Neural progenitor cell (in vitro differentiated cells): ENCODE measurements around the gene SBF2. TPM values are rescaled to one million over a fixed set of nuclear protein-coding genes. Genes with fewer than 3 reads are reported as not detected.
A peak's percentile ranks its signal among the peaks of the same experiment; 100 is the strongest.

ENCODE experiments used
- DNase-seq: peaks from one replicate; pipeline ENCODE4 v3.0.0-alpha.2; 2016; ENCODE audit warnings: low spot score
- H2AFZ ChIP-seq: fragments of 200-600 bp; sonication (generic); replicated peaks from 2 replicates; pipeline ENCODE4 v1.6.1; 2016; ENCODE audit warnings: antibody characterized with exemption
- H3F3A ChIP-seq: fragments of 200-600 bp; sonication (generic); 2 replicates; pipeline ENCODE4 v1.6.1; 2016; ENCODE audit warnings: antibody characterized with exemption, low read depth
- H3K27ac ChIP-seq: fragments of 200-600 bp; sonication (generic); 2 replicates; pipeline ENCODE4 v1.5.1; 2016; ENCODE audit warnings: mild to moderate bottlenecking
- H3K27me3 ChIP-seq: fragments of 200-600 bp; sonication (generic); 2 replicates; pipeline ENCODE4 v1.6.1; 2016; ENCODE audit warnings: mild to moderate bottlenecking, moderate library complexity
- H3K36me3 ChIP-seq: fragments of 200-600 bp; sonication (generic); 2 replicates; pipeline ENCODE4 v1.5.1; 2016
- H3K4me1 ChIP-seq: fragments of 200-600 bp; sonication (generic); 2 replicates; pipeline ENCODE4 v1.6.1; 2016; ENCODE audit warnings: mixed run types
- H3K4me2 ChIP-seq: fragments of 200-600 bp; sonication (generic); 2 replicates; pipeline ENCODE4 v1.6.1; 2016
- H3K4me3 ChIP-seq: fragments of 200-600 bp; sonication (generic); 2 replicates; pipeline ENCODE4 v1.5.1; 2016
- H3K79me2 ChIP-seq: fragments of 200-600 bp; sonication (generic); 2 replicates; pipeline ENCODE4 v1.6.1; 2016; ENCODE audit warnings: low read depth
- H3K9ac ChIP-seq: fragments of 200-600 bp; sonication (generic); 2 replicates; pipeline ENCODE4 v1.6.1; 2016
- H3K9me3 ChIP-seq: fragments of 200-600 bp; sonication (generic); 2 replicates; pipeline ENCODE4 v1.5.1; 2016; ENCODE audit warnings: low read depth
- H4K20me1 ChIP-seq: fragments of 200-600 bp; sonication (generic); 2 replicates; pipeline ENCODE4 v1.6.1; 2016; ENCODE audit warnings: low read depth
- H3K27ac Mint-ChIP-seq: 3 replicates; pipeline ENCODE4 v1.8.0; 2021; ENCODE audit warnings: mixed read lengths
- H3K27me3 Mint-ChIP-seq: 2 replicates; pipeline ENCODE4 v1.8.0; 2022; ENCODE audit warnings: low read depth, mild to moderate bottlenecking, inconsistent platforms, moderate library complexity, mixed read lengths; ENCODE audit not compliant: insufficient read depth
- H3K36me3 Mint-ChIP-seq: 3 replicates; pipeline ENCODE4 v1.8.0; 2021; ENCODE audit warnings: mixed read lengths
- H3K4me1 Mint-ChIP-seq: 3 replicates; pipeline ENCODE4 v1.8.0; 2021; ENCODE audit warnings: mixed read lengths
- H3K4me3 Mint-ChIP-seq: 3 replicates; pipeline ENCODE4 v1.8.0; 2021; ENCODE audit warnings: mild to moderate bottlenecking, moderate library complexity, mixed read lengths
- H3K9me3 Mint-ChIP-seq: 3 replicates; pipeline ENCODE4 v1.8.0; 2020; ENCODE audit warnings: mixed read lengths
- EZH2 ChIP-seq: fragments of 200-600 bp; sonication (generic); IDR thresholded peaks from 2 replicates; pipeline ENCODE4 v1.6.1; 2017; ENCODE audit warnings: antibody characterized with exemption, mild to moderate bottlenecking, moderate library complexity
- EZH2phosphoT487 ChIP-seq: fragments of 200-600 bp; sonication (generic); IDR thresholded peaks from 2 replicates; pipeline ENCODE4 v1.6.1; 2017; ENCODE audit warnings: antibody characterized with exemption
- total RNA-seq: library from RNA; depleted of rRNA; stranded (reverse); fragments of >200 nt; gene quantifications from 2 replicates; pipeline ENCODE4 v1.2.3, GENCODE V29; 2015; ENCODE audit warnings: low replicate concordance
- TF ChIP-seq, protein P1 (sequence below): fragments of 200-600 bp; sonication (generic); IDR thresholded peaks from 2 replicates; pipeline ENCODE4 v1.5.1; 2017; ENCODE audit warnings: antibody characterized with exemption, mild to moderate bottlenecking

SBF2 gene
- total RNA-seq, 1 donor from 2014 or later: 48.2 TPM

DNA sequence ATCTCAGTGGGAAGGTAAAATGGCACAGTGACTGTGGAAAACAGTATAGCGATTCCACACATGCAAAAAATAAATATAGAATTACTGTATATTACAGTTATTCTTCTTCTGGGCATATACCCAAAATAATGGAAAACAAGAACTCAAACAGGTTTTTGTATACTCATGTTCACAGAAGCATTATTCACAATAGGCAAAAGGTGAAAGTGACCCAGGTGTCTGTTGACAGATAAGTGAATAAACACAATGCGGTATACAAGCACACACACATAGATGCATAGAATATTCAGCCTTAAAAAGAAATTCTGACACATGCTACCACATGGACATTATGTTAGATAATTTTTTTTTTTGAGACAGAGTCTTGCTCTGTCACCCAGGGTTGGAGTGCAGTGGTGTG, 397.1 kb downstream of the SBF2 start:
- no peaks in the 10 kb centered on the region for H3K27me3 ChIP-seq
- H3K27ac ChIP-seq: no peak overlapping the region
- no peak overlapping the region for H3K9ac ChIP-seq
- no peak overlapping the region for H3K4me3 ChIP-seq
- peaks cover 5% of the 10 kb centered on the region for H3K36me3 ChIP-seq
- DNase-seq: no peak
- H3K4me1 ChIP-seq: no peaks in the 10 kb centered on the region
- no peaks in the 10 kb centered on the region for H3F3A ChIP-seq
- Mint-ChIP-seq H3K4me1 (no peaks in the 10 kb centered on the region), H3K27me3 (peaks cover 2% of the 10 kb centered on the region), H3K9me3 (peaks cover 3% of the 10 kb centered on the region), H3K36me3 (peaks cover 8% of the 10 kb centered on the region), H3K4me3 (no peak overlapping the region), H3K27ac (no peak overlapping the region)
- no peaks in the 10 kb centered on the region for H3K9me3 ChIP-seq
- H3K4me2 ChIP-seq: no peak overlapping the region
- no peak overlapping the region for H2AFZ ChIP-seq
- no peaks in the 10 kb centered on the region for H3K79me2 ChIP-seq
- TF ChIP-seq EZH2phosphoT487 (no peak), EZH2 (no peak)
- TF ChIP-seq, protein P1, sequence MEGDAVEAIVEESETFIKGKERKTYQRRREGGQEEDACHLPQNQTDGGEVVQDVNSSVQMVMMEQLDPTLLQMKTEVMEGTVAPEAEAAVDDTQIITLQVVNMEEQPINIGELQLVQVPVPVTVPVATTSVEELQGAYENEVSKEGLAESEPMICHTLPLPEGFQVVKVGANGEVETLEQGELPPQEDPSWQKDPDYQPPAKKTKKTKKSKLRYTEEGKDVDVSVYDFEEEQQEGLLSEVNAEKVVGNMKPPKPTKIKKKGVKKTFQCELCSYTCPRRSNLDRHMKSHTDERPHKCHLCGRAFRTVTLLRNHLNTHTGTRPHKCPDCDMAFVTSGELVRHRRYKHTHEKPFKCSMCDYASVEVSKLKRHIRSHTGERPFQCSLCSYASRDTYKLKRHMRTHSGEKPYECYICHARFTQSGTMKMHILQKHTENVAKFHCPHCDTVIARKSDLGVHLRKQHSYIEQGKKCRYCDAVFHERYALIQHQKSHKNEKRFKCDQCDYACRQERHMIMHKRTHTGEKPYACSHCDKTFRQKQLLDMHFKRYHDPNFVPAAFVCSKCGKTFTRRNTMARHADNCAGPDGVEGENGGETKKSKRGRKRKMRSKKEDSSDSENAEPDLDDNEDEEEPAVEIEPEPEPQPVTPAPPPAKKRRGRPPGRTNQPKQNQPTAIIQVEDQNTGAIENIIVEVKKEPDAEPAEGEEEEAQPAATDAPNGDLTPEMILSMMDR: no peak
- H4K20me1 ChIP-seq: no peaks in the 10 kb centered on the region

DNA sequence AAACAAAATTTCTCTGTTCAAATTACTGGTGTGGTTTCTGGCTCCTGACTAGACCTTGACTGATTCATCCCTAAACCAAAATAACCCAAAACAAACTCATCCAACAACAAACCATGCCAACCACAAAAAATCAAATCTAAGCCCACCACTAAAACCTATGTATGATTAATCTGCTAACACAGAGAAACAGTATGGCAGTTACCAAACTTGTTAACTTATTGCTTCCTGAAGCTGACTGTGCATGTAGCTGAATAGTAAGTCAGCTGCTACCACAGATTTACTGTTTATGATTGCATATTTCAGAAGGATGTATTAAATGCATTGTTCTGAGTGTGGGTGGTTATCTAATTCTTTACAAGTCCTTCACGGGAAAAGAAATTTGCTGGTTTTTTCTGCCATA, 399.0 kb downstream of the SBF2 start:
- no peak overlapping the region for H3K27ac ChIP-seq
- no peaks in the 10 kb centered on the region for H3K9me3 ChIP-seq

DNA sequence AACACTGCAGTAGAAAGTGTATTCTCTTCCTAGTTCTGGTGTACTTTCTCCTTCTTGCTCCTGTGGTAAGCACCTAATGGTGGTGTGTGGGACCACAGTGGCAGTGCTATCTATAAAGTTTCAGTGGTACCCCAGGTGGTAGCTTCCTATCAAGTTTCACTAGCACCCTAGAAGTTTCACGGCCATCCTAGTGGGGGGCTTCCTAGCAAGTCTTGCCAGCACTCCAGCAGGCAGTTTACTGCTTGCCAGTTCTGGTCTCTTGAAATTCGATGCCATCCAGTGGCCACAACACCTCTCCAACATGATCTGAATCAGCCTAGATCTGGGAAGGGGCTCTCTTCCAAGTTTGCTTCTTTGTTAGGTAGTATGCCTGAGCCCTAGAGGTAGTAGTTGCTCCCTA, 400.5 kb downstream of the SBF2 start:
- Histone ChIP-seq H3K36me3 (peaks cover 5% of the 10 kb centered on the region), H3K4me1 (no peaks in the 10 kb centered on the region), H3K4me2 (no peak overlapping the region), H4K20me1 (no peaks in the 10 kb centered on the region), H3K9me3 (no peaks in the 10 kb centered on the region), H3K27me3 (no peaks in the 10 kb centered on the region), H3K79me2 (no peaks in the 10 kb centered on the region), H3F3A (no peaks in the 10 kb centered on the region), H3K27ac (no peak overlapping the region), H3K4me3 (no peak overlapping the region), H2AFZ (no peak overlapping the region), H3K9ac (no peak overlapping the region)
- Mint-ChIP-seq H3K4me3 (no peak overlapping the region), H3K27me3 (peaks cover 2% of the 10 kb centered on the region), H3K36me3 (peaks cover 8% of the 10 kb centered on the region), H3K27ac (no peak overlapping the region), H3K9me3 (peaks cover 3% of the 10 kb centered on the region), H3K4me1 (no peaks in the 10 kb centered on the region)
- peak; percentile 5 for DNase-seq
- TF ChIP-seq, protein P1: no peak
- TF ChIP-seq EZH2phosphoT487 (no peak), EZH2 (no peak)

More for the DNA sequence above, 399.0 kb downstream of the SBF2 start:
- TF ChIP-seq, protein P1: no peak
- Histone ChIP-seq H3K36me3 (peaks cover 5% of the 10 kb centered on the region), H3K79me2 (no peaks in the 10 kb centered on the region), H3K27me3 (no peaks in the 10 kb centered on the region), H3K4me2 (no peak overlapping the region), H3K4me3 (no peak overlapping the region), H3F3A (no peaks in the 10 kb centered on the region), H4K20me1 (no peaks in the 10 kb centered on the region), H3K4me1 (no peaks in the 10 kb centered on the region), H2AFZ (no peak overlapping the region), H3K9ac (no peak overlapping the region)
- Mint-ChIP-seq H3K27ac (no peak overlapping the region), H3K4me1 (no peaks in the 10 kb centered on the region), H3K36me3 (peaks cover 8% of the 10 kb centered on the region), H3K4me3 (no peak overlapping the region), H3K9me3 (peaks cover 3% of the 10 kb centered on the region), H3K27me3 (peaks cover 2% of the 10 kb centered on the region)
- DNase-seq: no peak

DNA sequence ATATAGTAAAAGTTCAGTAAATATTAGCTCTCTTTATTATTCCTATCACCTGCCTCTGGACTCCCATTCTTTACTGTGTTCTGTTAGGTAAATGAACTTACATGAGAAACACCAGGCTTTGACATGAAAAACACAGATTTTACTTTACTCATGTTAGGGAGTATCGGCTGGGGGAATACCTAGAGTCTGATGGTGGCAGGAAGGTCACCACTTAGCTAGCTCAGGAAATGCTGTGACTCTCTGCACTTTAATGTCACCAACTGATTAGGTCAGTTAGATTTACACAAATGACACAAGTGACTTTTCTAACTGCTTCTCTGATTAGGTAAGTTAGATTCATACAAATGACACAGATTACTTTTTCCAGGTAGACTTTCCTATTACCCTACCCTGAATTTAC, 405.1 kb downstream of the SBF2 start:
- Mint-ChIP-seq H3K9me3 (no peaks in the 10 kb centered on the region), H3K27me3 (peaks cover 2% of the 10 kb centered on the region), H3K4me3 (no peak overlapping the region), H3K36me3 (no peaks in the 10 kb centered on the region), H3K4me1 (no peaks in the 10 kb centered on the region), H3K27ac (no peak overlapping the region)
- no peaks in the 10 kb centered on the region for H3K36me3 ChIP-seq
- H3K9me3 ChIP-seq: no peaks in the 10 kb centered on the region
- no peak overlapping the region for H3K9ac ChIP-seq
- no peaks in the 10 kb centered on the region for H3F3A ChIP-seq
- no peaks in the 10 kb centered on the region for H4K20me1 ChIP-seq
- H2AFZ ChIP-seq: no peak overlapping the region
- H3K4me3 ChIP-seq: no peak overlapping the region
- H3K4me1 ChIP-seq: no peaks in the 10 kb centered on the region
- no peaks in the 10 kb centered on the region for H3K79me2 ChIP-seq
- H3K27ac ChIP-seq: no peak overlapping the region
- no peak overlapping the region for H3K4me2 ChIP-seq
- TF ChIP-seq, protein P1: no peak
- TF ChIP-seq EZH2 (no peak), EZH2phosphoT487 (no peak)
- no peak for DNase-seq
- no peaks in the 10 kb centered on the region for H3K27me3 ChIP-seq
